H9 (cell line): Measurements from ENCODE around the gene TAS2R46. TPM values are rescaled to one million over a fixed set of nuclear protein-coding genes. Genes with fewer than 3 reads are reported as not detected.
"Not testable (repeated sequence)": the region's sequence is repeated elsewhere in the genome, so short reads cannot be mapped to it uniquely, and the experiment has no call there.

Experiments used
- DNase-seq: peaks from one replicate; pipeline ENCODE4 v3.0.0-alpha.2; 2017
- H2AFZ ChIP-seq: one replicate; pipeline ENCODE4 v1.6.1; 2013; ENCODE audit warnings: mild to moderate bottlenecking, low read length, control low read depth, moderate library complexity
- H2AK5ac ChIP-seq: 2 replicates; pipeline ENCODE4 v1.6.1; 2013; ENCODE audit warnings: low read length, control low read depth, mixed read lengths; ENCODE audit not compliant: insufficient read length
- H2BK120ac ChIP-seq: one replicate; pipeline ENCODE4 v1.6.1; 2013; ENCODE audit warnings: low read depth, mild to moderate bottlenecking, low read length, control low read depth, inconsistent platforms; ENCODE audit not compliant: poor library complexity, severe bottlenecking
- H2BK12ac ChIP-seq: 2 replicates; pipeline ENCODE4 v1.6.1; 2013; ENCODE audit warnings: low read length, control low read depth, mixed read lengths, low read depth; ENCODE audit not compliant: insufficient read length
- H2BK15ac ChIP-seq: 2 replicates; pipeline ENCODE4 v1.6.1; 2013; ENCODE audit warnings: low read depth, low read length, control low read depth
- H2BK20ac ChIP-seq: one replicate; pipeline ENCODE4 v1.6.1; 2013; ENCODE audit warnings: low read depth, mild to moderate bottlenecking, low read length, control low read depth, inconsistent platforms; ENCODE audit not compliant: poor library complexity, severe bottlenecking
- H2BK5ac ChIP-seq: 2 replicates; pipeline ENCODE4 v1.6.1; 2013; ENCODE audit warnings: low read length, control low read depth, mixed read lengths; ENCODE audit not compliant: insufficient read length
- H3K14ac ChIP-seq: 2 replicates; pipeline ENCODE4 v1.6.1; 2013; ENCODE audit warnings: low read length, control low read depth; ENCODE audit not compliant: insufficient read depth
- H3K18ac ChIP-seq: 2 replicates; pipeline ENCODE4 v1.6.1; 2013; ENCODE audit warnings: low read depth, mild to moderate bottlenecking, mixed read lengths, low read length, control low read depth; ENCODE audit not compliant: insufficient read length
- H3K23ac ChIP-seq: 2 replicates; pipeline ENCODE4 v1.6.1; 2013; ENCODE audit warnings: low read length, control low read depth, mixed read lengths, low read depth; ENCODE audit not compliant: insufficient read length
- H3K23me2 ChIP-seq: 2 replicates; pipeline ENCODE4 v1.6.1; 2013; ENCODE audit warnings: low read depth, mild to moderate bottlenecking, mixed read lengths, low read length, control low read depth; ENCODE audit not compliant: insufficient read length, poor library complexity, severe bottlenecking
- H3K27ac ChIP-seq: 2 replicates; pipeline ENCODE4 v1.5.1; 2013; ENCODE audit warnings: low read length, control low read depth, mixed read lengths, low read depth; ENCODE audit not compliant: insufficient read length
- H3K27me3 ChIP-seq: 2 replicates; pipeline ENCODE4 v1.6.1; 2013; ENCODE audit warnings: low read length, control low read depth, inconsistent platforms; ENCODE audit not compliant: insufficient read depth
- H3K4ac ChIP-seq: 2 replicates; pipeline ENCODE4 v1.6.1; 2013; ENCODE audit warnings: low read depth, mild to moderate bottlenecking, control low read depth, inconsistent platforms, low read length, moderate library complexity
- H3K4me1 ChIP-seq: 2 replicates; pipeline ENCODE4 v1.6.1; 2013; ENCODE audit warnings: low read length, control low read depth, inconsistent platforms; ENCODE audit not compliant: insufficient read depth
- H3K4me2 ChIP-seq: 2 replicates; pipeline ENCODE4 v1.6.1; 2013; ENCODE audit warnings: low read length, control low read depth, mixed read lengths; ENCODE audit not compliant: insufficient read length, insufficient read depth
- H3K56ac ChIP-seq: 2 replicates; pipeline ENCODE4 v1.6.1; 2013; ENCODE audit warnings: low read depth, mild to moderate bottlenecking, mixed read lengths, low read length, control low read depth; ENCODE audit not compliant: insufficient read length
- H3K79me1 ChIP-seq: 2 replicates; pipeline ENCODE4 v1.6.1; 2013; ENCODE audit warnings: low read depth, mild to moderate bottlenecking, moderate library complexity, low read length, control low read depth, inconsistent platforms; ENCODE audit not compliant: insufficient read depth, poor library complexity, severe bottlenecking
- H3K79me2 ChIP-seq: 2 replicates; pipeline ENCODE4 v1.6.1; 2013; ENCODE audit warnings: low read length, control low read depth, inconsistent platforms; ENCODE audit not compliant: insufficient read depth
- H3K9ac ChIP-seq: 2 replicates; pipeline ENCODE4 v1.6.1; 2013; ENCODE audit warnings: low read length, control low read depth, mixed read lengths; ENCODE audit not compliant: insufficient read length; ENCODE audit errors: extremely low read depth
- H3K9me3 ChIP-seq: one replicate; pipeline ENCODE4 v1.6.1; 2013; ENCODE audit warnings: low read depth, low read length, inconsistent platforms; ENCODE audit not compliant: control insufficient read depth
- H3T11ph ChIP-seq: one replicate; pipeline ENCODE4 v1.6.1; 2013; ENCODE audit warnings: mild to moderate bottlenecking, low read length, control low read depth, inconsistent platforms
- H4K20me1 ChIP-seq: one replicate; pipeline ENCODE4 v1.6.1; 2013; ENCODE audit not compliant: control insufficient read depth, insufficient read length, insufficient read depth
- H4K5ac ChIP-seq: 2 replicates; pipeline ENCODE4 v1.6.1; 2013; ENCODE audit warnings: low read depth, mild to moderate bottlenecking, mixed read lengths, low read length, control low read depth; ENCODE audit not compliant: insufficient read length
- H4K8ac ChIP-seq: replicated peaks from 2 replicates; pipeline ENCODE4 v1.6.1; 2013; ENCODE audit warnings: low read length, control low read depth, mixed read lengths, low read depth; ENCODE audit not compliant: insufficient read length
- H4K91ac ChIP-seq: 2 replicates; pipeline ENCODE4 v1.6.1; 2013; ENCODE audit warnings: low read depth, mild to moderate bottlenecking, moderate library complexity, mixed read lengths, low read length, control low read depth; ENCODE audit not compliant: insufficient read length
- H3K27ac Mint-ChIP-seq, 3 experiments: 2 replicates in 2 of 3; 3 replicates in 1 of 3; pipeline ENCODE4 v1.8.0; 2020 to 2021; ENCODE audit warnings: mixed read lengths in 3 of 3, mild to moderate bottlenecking in 1 of 3, moderate library complexity in 1 of 3
- H3K27me3 Mint-ChIP-seq: 2 replicates; pipeline ENCODE4 v1.8.0; 2021; ENCODE audit warnings: low read depth, mild to moderate bottlenecking, moderate library complexity, mixed read lengths
- H3K36me3 Mint-ChIP-seq, 3 experiments: 2 replicates in 2 of 3; 3 replicates in 1 of 3; pipeline ENCODE4 v1.8.0; 2020 to 2021; ENCODE audit warnings: low read depth in 3 of 3, mixed read lengths in 3 of 3; ENCODE audit not compliant: insufficient read depth in 1 of 3
- H3K4me1 Mint-ChIP-seq, 2 experiments: 2 replicates each; pipeline ENCODE4 v1.8.0; 2020; ENCODE audit warnings: mixed read lengths in 2 of 2
- H3K4me3 Mint-ChIP-seq, 2 experiments: 2 replicates in 1 of 2; 3 replicates in 1 of 2; pipeline ENCODE4 v1.8.0; 2020 to 2021; ENCODE audit warnings: mild to moderate bottlenecking in 2 of 2, mixed read lengths in 2 of 2, moderate library complexity in 1 of 2
- H3K9me3 Mint-ChIP-seq, 2 experiments: 2 replicates in 1 of 2; 3 replicates in 1 of 2; pipeline ENCODE4 v1.8.0; 2020; ENCODE audit warnings: mild to moderate bottlenecking in 2 of 2, mixed read lengths in 2 of 2, moderate library complexity in 1 of 2
- CTCF ChIP-seq: fragments of 200-600 bp; sonication (generic); conservative IDR thresholded peaks from 3 replicates; pipeline ENCODE4 v1.8.0; 2021; ENCODE audit warnings: antibody characterized with exemption, mild to moderate bottlenecking
- WGBS: extraction: QIAGEN DNeasy Blood & Tissue Kit; methylation state at CpG from one replicate; pipeline ENCODE4 v1.1.7; 2013; ENCODE audit warnings: missing lambda C conversion rate, low lambda C conversion rate, mixed read lengths; ENCODE audit not compliant: insufficient read length; ENCODE audit errors: extremely low coverage; 5-methylcytosine and 5-hydroxymethylcytosine counted together
- total RNA-seq: library from RNA; stranded (reverse); gene quantifications from 2 replicates; pipeline ENCODE4 v1.2.1, GENCODE V29; 2021

TAS2R46 gene
- total RNA-seq, 1 experiment from 2014 or later = 1.2 TPM

GRCh38 chr12:11039171-11039570, 22.9 kb downstream of the TAS2R46 start:
- Histone ChIP-seq H3K23ac (no peak overlapping the region), H3K4ac (no peak overlapping the region), H2BK5ac (no peak overlapping the region), H3K18ac (no peak overlapping the region), H4K20me1 (no peaks in the 10 kb centered on the region), H3K9me3 (no peaks in the 10 kb centered on the region), H4K5ac (no peak overlapping the region), H2BK20ac (no peak overlapping the region), H3K56ac (no peak overlapping the region), H3K4me2 (no peak overlapping the region), H3T11ph (no peak overlapping the region), H4K8ac (no peak overlapping the region), H2BK12ac (no peak overlapping the region), H3K9ac (no peak overlapping the region), H2BK15ac (no peak overlapping the region), H2BK120ac (no peak overlapping the region), H3K27me3 (no peaks in the 10 kb centered on the region), H3K14ac (no peak overlapping the region), H3K4me1 (no peaks in the 10 kb centered on the region), H3K79me1 (no peaks in the 10 kb centered on the region), H3K79me2 (no peaks in the 10 kb centered on the region), H3K27ac (no peak overlapping the region), H3K23me2 (no peaks in the 10 kb centered on the region), H4K91ac (no peak overlapping the region), H2AK5ac (no peak overlapping the region), H2AFZ (no peak overlapping the region)
- no CpG with 5 or more reads among the region's 3 CpGs for WGBS
- Mint-ChIP-seq H3K27ac (no peak overlapping the region), H3K36me3 (peaks cover 12 to 21% (median 19%) of the 10 kb centered on the region in 3 experiments), H3K9me3 (no peaks in the 10 kb centered on the region; a peak in 2 of 5 replicates), H3K4me1 (no peaks in the 10 kb centered on the region), H3K4me3 (no peak overlapping the region), H3K27me3 (no peaks in the 10 kb centered on the region)
- TF ChIP-seq CTCF = no peak
- DNase-seq = no peak

DNA sequence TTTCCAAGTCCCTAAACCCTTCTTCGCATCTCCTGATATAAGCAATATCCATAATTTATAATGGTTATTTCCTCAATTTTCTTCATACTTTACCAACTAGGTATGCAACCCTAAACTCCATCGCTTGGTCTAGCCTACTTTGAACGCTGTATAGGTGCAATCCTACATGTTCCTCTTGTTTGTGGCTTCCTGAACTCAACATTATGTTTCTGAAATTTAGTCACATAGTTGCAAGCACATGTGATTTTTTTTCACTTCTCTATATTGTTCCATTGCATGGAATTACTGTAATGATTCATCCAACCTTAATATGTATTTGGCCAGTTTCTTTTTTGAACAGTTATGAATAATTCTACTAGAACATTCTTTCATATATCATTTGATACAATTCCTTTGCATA, 28.1 kb downstream of the TAS2R46 start:
- H3K9me3 ChIP-seq, H3T11ph ChIP-seq, H3K27me3 Mint-ChIP-seq, H3K4me3 Mint-ChIP-seq, H3K9ac ChIP-seq, H2BK20ac ChIP-seq, H3K27me3 ChIP-seq, H3K4me1 ChIP-seq, H3K79me2 ChIP-seq, H2BK12ac ChIP-seq, H3K23ac ChIP-seq, H2AK5ac ChIP-seq, H4K5ac ChIP-seq, H3K4ac ChIP-seq, H4K91ac ChIP-seq, DNase-seq, H2BK15ac ChIP-seq, H3K9me3 Mint-ChIP-seq, H3K79me1 ChIP-seq, H4K20me1 ChIP-seq, H3K18ac ChIP-seq, H3K4me2 ChIP-seq, H3K23me2 ChIP-seq, H2BK5ac ChIP-seq, H4K8ac ChIP-seq, H3K56ac ChIP-seq, H3K4me1 Mint-ChIP-seq, H2BK120ac ChIP-seq, H3K27ac Mint-ChIP-seq, H2AFZ ChIP-seq, H3K27ac ChIP-seq, H3K14ac ChIP-seq: not testable (repeated sequence)
- WGBS = no CpG with 5 or more reads among the region's 3 CpGs
- H3K36me3 Mint-ChIP-seq = peaks cover 17 to 27% (median 24%) of the 10 kb centered on the region in 3 experiments
